ENCODE data around the gene SLC22A4. TPM values are rescaled to one million over a fixed set of nuclear protein-coding genes. Genes with fewer than 3 reads are reported as not detected.

SLC22A4 gene
- total and polyA plus RNA-seq, 2 experiments from 2014 or later = 1.4 to 3.3 TPM

DNA sequence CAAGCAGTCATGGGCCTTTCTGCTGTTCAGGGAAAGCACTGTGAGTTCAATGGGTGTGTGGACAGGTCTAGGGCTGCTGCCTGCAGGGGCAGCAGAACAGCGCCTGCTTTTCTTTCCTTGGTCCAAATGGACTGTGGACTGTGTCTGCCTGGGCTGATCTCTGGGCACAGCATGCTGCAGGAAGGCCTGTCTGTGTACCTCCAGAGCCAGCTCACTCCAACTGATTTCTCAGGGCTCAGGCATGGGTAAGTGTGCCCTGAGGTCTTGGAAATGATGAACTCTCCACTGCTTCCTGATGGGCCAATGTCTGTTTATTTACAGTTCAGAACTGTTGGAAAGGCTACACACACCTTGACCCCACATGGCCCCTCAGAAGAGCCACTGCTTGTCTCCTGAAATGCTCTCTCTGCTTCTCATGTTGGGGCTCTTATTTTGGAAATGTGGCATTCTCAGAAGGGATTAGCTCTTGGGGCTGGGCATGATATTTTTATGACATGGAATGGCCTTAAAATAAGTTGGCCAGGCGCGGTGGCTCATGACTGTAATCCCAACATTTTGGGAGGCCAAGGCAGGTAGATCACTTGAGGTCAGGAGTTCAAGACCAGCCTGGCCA is 27.0 kb downstream of the SLC22A4 start:
- WGBS (ENCODE audit: low lambda C conversion rate, missing lambda C conversion rate) = 95% methylated on average over 3 of the region's 3 CpGs
- Histone ChIP-seq H2AFZ (no peak overlapping the region), H3K79me2 (no peaks in the 10 kb centered on the region), H3K4me2 (no peak overlapping the region), H3K36me3 (replicated peaks; ENCODE audit: insufficient read depth, low read depth) (no peaks in the 10 kb centered on the region), H3K4me1 (ENCODE audit: insufficient read depth) (no peaks in the 10 kb centered on the region), H3K4me3 (no peak overlapping the region), H3K9me3 (ENCODE audit: low read depth) (no peaks in the 10 kb centered on the region), H3K9me2 (replicated peaks; ENCODE audit: insufficient read depth) (no peaks in the 10 kb centered on the region), H3K27ac (no peak overlapping the region), H4K20me1 (ENCODE audit: insufficient read depth, poor library complexity, severe bottlenecking) (no peaks in the 10 kb centered on the region), H3K27me3 (no peaks in the 10 kb centered on the region)
- DNase-seq (ENCODE audit: low spot score) = no peak
- TF ChIP-seq EZH2phosphoT487 (IDR thresholded peaks at IDR 0.05; ENCODE audit: low read depth, severe bottlenecking, unreplicated experiment) (no peak), CTCF (IDR thresholded peaks at IDR 0.05; ENCODE audit: poor library complexity) (no peak), EZH2 (IDR thresholded peaks at IDR 0.05; ENCODE audit: borderline replicate concordance) (no peak)

DNA sequence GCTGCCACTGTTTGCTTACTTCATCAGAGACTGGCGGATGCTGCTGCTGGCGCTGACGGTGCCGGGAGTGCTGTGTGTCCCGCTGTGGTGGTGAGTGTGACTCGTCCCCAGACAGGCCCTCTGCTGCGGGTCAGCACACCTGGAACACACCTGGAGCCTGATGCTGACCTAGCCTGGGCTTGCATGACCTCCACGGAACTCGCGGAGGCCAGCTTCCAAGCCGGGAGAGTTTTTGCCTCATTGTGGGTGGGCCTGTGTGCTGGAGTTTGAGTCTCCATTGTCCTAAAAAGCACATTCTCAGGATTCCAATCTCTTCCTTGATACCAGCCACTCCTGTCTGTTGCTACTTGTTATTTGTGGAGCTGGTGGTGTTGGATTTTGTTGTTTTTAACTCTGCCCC is 28.1 kb downstream of the SLC22A4 start:
- TF ChIP-seq EZH2 (IDR thresholded peaks at IDR 0.05; ENCODE audit: borderline replicate concordance) (no peak), EZH2phosphoT487 (IDR thresholded peaks at IDR 0.05; ENCODE audit: low read depth, severe bottlenecking, unreplicated experiment) (no peak), CTCF (IDR thresholded peaks at IDR 0.05; ENCODE audit: poor library complexity) (no peak)
- Histone ChIP-seq H3K27me3 (no peaks in the 10 kb centered on the region), H3K9me2 (replicated peaks; ENCODE audit: insufficient read depth) (no peaks in the 10 kb centered on the region), H3K9me3 (ENCODE audit: low read depth) (no peaks in the 10 kb centered on the region), H3K4me3 (no peak overlapping the region), H3K4me1 (ENCODE audit: insufficient read depth) (no peaks in the 10 kb centered on the region), H4K20me1 (ENCODE audit: insufficient read depth, poor library complexity, severe bottlenecking) (no peaks in the 10 kb centered on the region), H3K4me2 (no peak overlapping the region), H2AFZ (no peak overlapping the region), H3K36me3 (replicated peaks; ENCODE audit: insufficient read depth, low read depth) (no peaks in the 10 kb centered on the region), H3K27ac (no peak overlapping the region), H3K79me2 (no peaks in the 10 kb centered on the region)
- DNase-seq (ENCODE audit: low spot score) = no peak
- WGBS (ENCODE audit: low lambda C conversion rate, missing lambda C conversion rate) = 45% methylated on average over 11 of the region's 11 CpGs

DNA sequence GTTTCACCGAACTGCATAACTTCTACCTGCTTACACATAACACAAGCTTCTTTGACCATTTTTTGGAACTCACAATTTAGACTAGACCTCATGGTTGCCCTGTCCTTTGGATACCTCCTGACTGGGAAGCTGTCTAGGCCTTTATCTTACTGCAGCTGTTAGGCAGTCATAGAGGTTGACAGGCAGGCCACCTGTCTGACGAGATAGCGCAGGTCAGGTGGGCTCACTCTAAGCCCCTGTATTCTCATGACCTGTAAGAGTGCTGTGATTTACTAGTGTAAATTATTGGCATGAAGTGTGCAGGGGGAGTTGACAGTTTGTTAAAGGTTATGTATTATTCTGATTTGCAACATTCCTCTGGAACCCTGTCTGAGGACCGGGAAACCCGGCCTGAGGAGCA is 29.0 kb downstream of the SLC22A4 start:
- Histone ChIP-seq H3K4me2 (no peak overlapping the region), H3K9me2 (replicated peaks; ENCODE audit: insufficient read depth) (no peaks in the 10 kb centered on the region), H2AFZ (no peak overlapping the region), H3K36me3 (replicated peaks; ENCODE audit: insufficient read depth, low read depth) (no peaks in the 10 kb centered on the region), H3K27ac (no peak overlapping the region), H3K79me2 (no peaks in the 10 kb centered on the region), H3K4me3 (no peak overlapping the region), H3K9me3 (ENCODE audit: low read depth) (no peaks in the 10 kb centered on the region), H4K20me1 (ENCODE audit: insufficient read depth, poor library complexity, severe bottlenecking) (no peaks in the 10 kb centered on the region), H3K27me3 (no peaks in the 10 kb centered on the region), H3K4me1 (ENCODE audit: insufficient read depth) (no peaks in the 10 kb centered on the region)
- DNase-seq (ENCODE audit: low spot score) = no peak
- WGBS (ENCODE audit: low lambda C conversion rate, missing lambda C conversion rate) = 76% methylated on average over 5 of the region's 5 CpGs
- TF ChIP-seq EZH2phosphoT487 (IDR thresholded peaks at IDR 0.05; ENCODE audit: low read depth, severe bottlenecking, unreplicated experiment) = no peak
- no peak for TF ChIP-seq EZH2 (IDR thresholded peaks at IDR 0.05; ENCODE audit: borderline replicate concordance)
- no peak for TF ChIP-seq CTCF (IDR thresholded peaks at IDR 0.05; ENCODE audit: poor library complexity)

All from hepatocyte (in vitro differentiated cells).